ENCODE measurements around the gene MAGEF1. TPM values are rescaled to one million over a fixed set of nuclear protein-coding genes. Genes with fewer than 3 reads are reported as not detected.

The MAGEF1 gene
- total and polyA plus RNA-seq, 2 of the 13 experiments (the other 11 are each of a cell fraction or from before 2014, with no cell fraction given) = 26.0 to 62.4 TPM

- no peak for TF ChIP-seq DPF2 (CRISPR knock-in tag; IDR thresholded peaks at IDR 0.05; ENCODE audit: borderline replicate concordance, low read depth)
- TF ChIP-seq FOSL2 (CRISPR knock-in tag; IDR thresholded peaks at IDR 0.05) = peak; percentile 14; the same call in 1 of the 2 replicates
- no peak for TF ChIP-seq HINFP (CRISPR knock-in tag; IDR thresholded peaks at IDR 0.05; ENCODE audit: low read depth)
- peak; percentile 81 for TF ChIP-seq ZMYM4 (CRISPR knock-in tag; IDR thresholded peaks at IDR 0.05)
- TF ChIP-seq ZNF646 (CRISPR knock-in tag; IDR thresholded peaks at IDR 0.05) = no peak
- TF ChIP-seq U2AF1 (optimal IDR thresholded peaks at IDR 0.05; ENCODE audit: low read depth, low read length) = peak; percentile 36
- TF ChIP-seq FOXA1 (IDR thresholded peaks at IDR 0.05) = no peak
- no peak; the same call in 1 of the 2 replicates for TF ChIP-seq FOXA1 (CRISPR knock-in tag; IDR thresholded peaks at IDR 0.05)
- peak; percentile 85 for TF ChIP-seq ETV5 (CRISPR knock-in tag; IDR thresholded peaks at IDR 0.05; ENCODE audit: borderline replicate concordance)
- TF ChIP-seq ZFP36 (IDR thresholded peaks at IDR 0.05; ENCODE audit: borderline replicate concordance, low read depth, low read length, partially characterized antibody) = no peak
- TF ChIP-seq, protein P1, sequence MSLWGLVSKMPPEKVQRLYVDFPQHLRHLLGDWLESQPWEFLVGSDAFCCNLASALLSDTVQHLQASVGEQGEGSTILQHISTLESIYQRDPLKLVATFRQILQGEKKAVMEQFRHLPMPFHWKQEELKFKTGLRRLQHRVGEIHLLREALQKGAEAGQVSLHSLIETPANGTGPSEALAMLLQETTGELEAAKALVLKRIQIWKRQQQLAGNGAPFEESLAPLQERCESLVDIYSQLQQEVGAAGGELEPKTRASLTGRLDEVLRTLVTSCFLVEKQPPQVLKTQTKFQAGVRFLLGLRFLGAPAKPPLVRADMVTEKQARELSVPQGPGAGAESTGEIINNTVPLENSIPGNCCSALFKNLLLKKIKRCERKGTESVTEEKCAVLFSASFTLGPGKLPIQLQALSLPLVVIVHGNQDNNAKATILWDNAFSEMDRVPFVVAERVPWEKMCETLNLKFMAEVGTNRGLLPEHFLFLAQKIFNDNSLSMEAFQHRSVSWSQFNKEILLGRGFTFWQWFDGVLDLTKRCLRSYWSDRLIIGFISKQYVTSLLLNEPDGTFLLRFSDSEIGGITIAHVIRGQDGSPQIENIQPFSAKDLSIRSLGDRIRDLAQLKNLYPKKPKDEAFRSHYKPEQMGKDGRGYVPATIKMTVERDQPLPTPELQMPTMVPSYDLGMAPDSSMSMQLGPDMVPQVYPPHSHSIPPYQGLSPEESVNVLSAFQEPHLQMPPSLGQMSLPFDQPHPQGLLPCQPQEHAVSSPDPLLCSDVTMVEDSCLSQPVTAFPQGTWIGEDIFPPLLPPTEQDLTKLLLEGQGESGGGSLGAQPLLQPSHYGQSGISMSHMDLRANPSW (CRISPR knock-in tag; IDR thresholded peaks at IDR 0.05; ENCODE audit: borderline replicate concordance) = no peak; the same call in 1 of the 2 replicates
- TF ChIP-seq, protein P2, sequence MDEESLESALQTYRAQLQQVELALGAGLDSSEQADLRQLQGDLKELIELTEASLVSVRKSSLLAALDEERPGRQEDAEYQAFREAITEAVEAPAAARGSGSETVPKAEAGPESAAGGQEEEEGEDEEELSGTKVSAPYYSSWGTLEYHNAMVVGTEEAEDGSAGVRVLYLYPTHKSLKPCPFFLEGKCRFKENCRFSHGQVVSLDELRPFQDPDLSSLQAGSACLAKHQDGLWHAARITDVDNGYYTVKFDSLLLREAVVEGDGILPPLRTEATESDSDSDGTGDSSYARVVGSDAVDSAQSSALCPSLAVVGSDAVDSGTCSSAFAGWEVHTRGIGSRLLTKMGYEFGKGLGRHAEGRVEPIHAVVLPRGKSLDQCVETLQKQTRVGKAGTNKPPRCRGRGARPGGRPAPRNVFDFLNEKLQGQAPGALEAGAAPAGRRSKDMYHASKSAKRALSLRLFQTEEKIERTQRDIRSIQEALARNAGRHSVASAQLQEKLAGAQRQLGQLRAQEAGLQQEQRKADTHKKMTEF (CRISPR knock-in tag; IDR thresholded peaks at IDR 0.05) = peak; percentile 84; the same call in 1 of the 2 replicates
- no peak for TF ChIP-seq MBD4 (IDR thresholded peaks at IDR 0.05; ENCODE audit: borderline replicate concordance, low read length)
- TF ChIP-seq ZNF878 (CRISPR knock-in tag; IDR thresholded peaks at IDR 0.05) = peak; percentile 84; the same call in 1 of the 2 replicates
- TF ChIP-seq BHLHE40 (IDR thresholded peaks at IDR 0.05; ENCODE audit: low read length) = peak; percentile 25
- no peak for TF ChIP-seq JDP2 (CRISPR knock-in tag; IDR thresholded peaks at IDR 0.05; ENCODE audit: borderline replicate concordance)
- peak; percentile 77 for TF ChIP-seq MED1 (CRISPR knock-in tag; IDR thresholded peaks at IDR 0.05)
Observed at GRCh38 chr3:184711493-184712247, at the start of gene MAGEF1 (continued).
